GM12864 (cell line): ENCODE measurements around the gene C1QTNF7.

Source experiments
- DNase-seq: peaks from one replicate; pipeline ENCODE4 v3.0.0-alpha.2; 2011; ENCODE audit warnings: low read depth
- H3K4me3 ChIP-seq: 2 replicates; pipeline ENCODE4 v1.5.1; 2011; ENCODE audit warnings: mild to moderate bottlenecking, low read depth, low read length, control low read depth
- CTCF ChIP-seq: IDR thresholded peaks from 2 replicates; pipeline ENCODE4 v1.5.1; 2011; ENCODE audit warnings: low read depth, mild to moderate bottlenecking, moderate library complexity, low read length, control low read depth, inconsistent platforms; ENCODE audit errors: missing control alignments

C1QTNF7 gene

GRCh38 chr4:15413623-15414019 lies 14.2 kb upstream of the C1QTNF7 start:
- no peak for DNase-seq
- H3K4me3 ChIP-seq = no peak overlapping the region
- no peak for TF ChIP-seq CTCF

DNA sequence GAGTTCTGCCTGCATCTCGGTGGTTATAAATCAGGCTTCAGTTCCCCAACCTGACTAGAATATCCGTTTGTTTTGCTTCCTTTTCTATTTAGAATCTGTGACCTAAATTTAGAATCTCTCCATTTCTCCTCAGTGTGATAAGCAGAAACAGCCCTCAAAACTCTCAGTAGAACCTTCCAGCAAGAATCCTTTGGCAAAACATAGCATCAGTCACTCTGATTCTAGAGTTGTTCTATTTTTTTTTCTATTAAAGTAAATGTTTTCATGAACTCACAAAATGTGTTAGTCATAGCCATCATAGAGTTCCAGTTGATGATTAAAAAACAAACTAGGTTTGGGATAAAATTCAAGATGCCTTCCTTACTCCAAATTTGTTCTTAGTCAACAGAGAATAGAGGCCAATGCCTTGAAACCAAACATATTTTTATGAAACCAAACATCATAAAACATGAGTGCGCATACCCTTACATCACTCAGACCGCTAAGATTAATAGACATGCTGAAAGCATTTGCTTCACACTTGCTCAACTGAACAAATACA lies 13.2 kb upstream of the C1QTNF7 start:
- no peak overlapping the region for H3K4me3 ChIP-seq
- DNase-seq = no peak
- no peak for TF ChIP-seq CTCF

DNA sequence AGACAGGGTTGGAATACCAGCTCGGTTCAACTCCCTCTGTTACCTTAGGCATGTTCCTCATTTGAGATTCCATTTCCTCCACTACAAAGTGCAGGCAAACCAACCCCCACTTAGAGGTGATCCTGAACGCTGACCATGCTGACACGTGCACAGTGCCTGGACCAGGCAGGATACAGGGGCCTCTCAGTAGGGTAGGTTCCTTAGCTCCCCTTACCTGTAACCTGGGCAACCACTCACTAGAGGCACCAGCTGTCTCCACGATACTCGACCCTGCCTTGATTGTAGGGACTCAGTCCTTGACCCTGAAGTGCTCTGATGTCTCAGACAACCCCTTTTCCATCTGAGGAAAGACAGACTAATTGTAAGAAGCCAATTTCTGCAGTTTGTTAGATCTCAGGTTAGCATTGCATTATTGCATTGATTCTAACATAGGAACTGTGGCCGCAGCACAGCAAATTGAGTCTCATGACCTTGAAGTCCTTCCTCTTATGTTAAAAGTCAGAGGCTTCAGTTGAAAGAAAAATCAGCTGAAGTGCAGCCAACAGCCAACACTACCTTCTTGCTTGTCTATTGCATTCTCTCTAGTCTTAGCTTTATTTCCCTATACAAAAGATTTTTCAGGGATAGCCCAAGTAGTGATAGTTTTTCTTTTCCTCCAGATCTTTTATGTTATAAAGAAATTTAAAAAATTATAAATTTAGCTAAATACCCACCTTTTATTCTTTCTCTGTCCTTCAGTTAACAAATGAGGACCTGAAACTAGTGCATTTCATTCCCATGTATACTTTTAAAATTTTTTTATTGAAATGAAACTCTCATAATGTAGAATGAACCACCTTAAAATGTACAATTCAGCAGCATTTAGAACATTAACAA lies 11.2 kb upstream of the C1QTNF7 start:
- TF ChIP-seq CTCF = no peak
- no peak for DNase-seq
- H3K4me3 ChIP-seq = no peak overlapping the region

- H3K4me3 ChIP-seq = no peak overlapping the region
- no peak for DNase-seq
- no peak for TF ChIP-seq CTCF
Observed at GRCh38 chr4:15417233-15417660, 10.6 kb upstream of the C1QTNF7 start.

DNA sequence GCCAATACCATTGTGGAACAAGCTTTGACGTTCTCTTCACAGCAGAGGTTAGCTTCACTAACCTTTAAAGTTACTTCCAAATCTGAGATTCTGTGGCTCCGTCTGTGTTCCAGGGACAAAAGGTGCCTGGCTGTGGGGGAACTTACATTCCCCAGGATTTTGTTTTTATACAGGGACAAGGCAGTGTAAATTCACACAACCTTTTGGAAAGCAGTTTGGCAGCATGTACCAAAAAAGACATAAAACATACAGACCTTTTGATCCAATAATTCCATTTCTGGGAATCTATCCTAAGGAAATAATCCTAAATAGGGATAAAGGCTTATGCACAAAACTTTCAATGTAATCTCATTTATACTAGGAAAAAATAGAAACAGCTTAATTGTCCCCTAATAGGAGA lies 8.9 kb upstream of the C1QTNF7 start:
- H3K4me3 ChIP-seq = no peak overlapping the region
- no peak for TF ChIP-seq CTCF
- no peak for DNase-seq

- DNase-seq = no peak
- H3K4me3 ChIP-seq = no peak overlapping the region
- no peak for TF ChIP-seq CTCF
Observed at GRCh38 chr4:15420642-15421041, 7.2 kb upstream of the C1QTNF7 start.
